ENCODE measurements around the gene NOX1.
"Not testable (repeated sequence)": the region's sequence is repeated elsewhere in the genome, so short reads cannot be mapped to it uniquely, and the experiment has no call there.

The NOX1 gene

DNA sequence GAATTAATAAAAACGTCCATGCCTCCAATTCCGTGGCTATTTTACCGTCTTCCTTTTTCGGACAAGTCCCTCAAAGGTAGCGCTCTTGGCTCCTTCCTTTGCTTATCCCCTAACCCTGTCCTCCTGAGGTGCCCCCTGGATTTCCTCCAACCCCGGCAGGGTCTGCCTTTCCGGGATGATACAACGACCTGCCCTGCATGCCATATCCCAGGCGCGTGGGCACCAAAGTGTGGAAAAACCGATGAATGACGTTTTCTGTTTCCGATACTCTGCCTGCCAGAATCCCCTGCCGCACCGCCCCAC lies 54.7 kb downstream of the NOX1 start:
- TF ChIP-seq, protein P1, sequence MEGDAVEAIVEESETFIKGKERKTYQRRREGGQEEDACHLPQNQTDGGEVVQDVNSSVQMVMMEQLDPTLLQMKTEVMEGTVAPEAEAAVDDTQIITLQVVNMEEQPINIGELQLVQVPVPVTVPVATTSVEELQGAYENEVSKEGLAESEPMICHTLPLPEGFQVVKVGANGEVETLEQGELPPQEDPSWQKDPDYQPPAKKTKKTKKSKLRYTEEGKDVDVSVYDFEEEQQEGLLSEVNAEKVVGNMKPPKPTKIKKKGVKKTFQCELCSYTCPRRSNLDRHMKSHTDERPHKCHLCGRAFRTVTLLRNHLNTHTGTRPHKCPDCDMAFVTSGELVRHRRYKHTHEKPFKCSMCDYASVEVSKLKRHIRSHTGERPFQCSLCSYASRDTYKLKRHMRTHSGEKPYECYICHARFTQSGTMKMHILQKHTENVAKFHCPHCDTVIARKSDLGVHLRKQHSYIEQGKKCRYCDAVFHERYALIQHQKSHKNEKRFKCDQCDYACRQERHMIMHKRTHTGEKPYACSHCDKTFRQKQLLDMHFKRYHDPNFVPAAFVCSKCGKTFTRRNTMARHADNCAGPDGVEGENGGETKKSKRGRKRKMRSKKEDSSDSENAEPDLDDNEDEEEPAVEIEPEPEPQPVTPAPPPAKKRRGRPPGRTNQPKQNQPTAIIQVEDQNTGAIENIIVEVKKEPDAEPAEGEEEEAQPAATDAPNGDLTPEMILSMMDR (IDR thresholded peaks at IDR 0.05; ENCODE audit: low read depth, low read length), result no peak
- DNase-seq, result no peak
- no peak overlapping the region; the same call in 1 of the 2 replicates for H3K27ac ChIP-seq
- H3K9me3 ChIP-seq (ENCODE audit: severe bottlenecking), result no peaks in the 10 kb centered on the region
- peaks cover 2% of the 10 kb centered on the region for H3K36me3 ChIP-seq
- H3K4me3 ChIP-seq (ENCODE audit: low read depth, low read length), result peak overlapping the region; percentile 87
- peaks cover 32% of the 10 kb centered on the region for H3K27me3 ChIP-seq (ENCODE audit: insufficient read depth, low read depth, severe bottlenecking)

DNA sequence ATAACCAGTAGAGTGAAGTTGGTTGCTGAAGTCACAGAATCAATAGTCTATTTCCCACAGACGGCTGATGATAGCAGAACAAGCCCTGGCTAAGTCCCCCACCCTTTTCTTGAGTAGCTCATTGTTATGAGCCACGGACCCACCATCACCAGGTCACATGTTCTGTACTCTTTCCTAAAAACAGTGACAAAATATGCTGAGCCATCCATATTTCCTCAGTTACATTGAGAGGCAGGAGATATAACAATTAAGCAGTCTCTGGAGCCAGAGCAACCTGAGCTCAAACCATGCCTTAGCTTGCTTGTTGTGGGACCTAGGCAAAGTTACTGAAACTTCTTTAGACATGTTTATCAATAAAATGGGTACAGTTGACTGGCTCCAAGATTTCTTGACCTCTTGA lies 56.8 kb downstream of the NOX1 start:
- Histone ChIP-seq H3K36me3 (0 out of 2 replicates have a peak, but pooled peaks cover 2% of the 10 kb centered on the region), H3K27me3 (ENCODE audit: insufficient read depth, low read depth, severe bottlenecking) (peaks cover 27% of the 10 kb centered on the region), H3K4me3 (ENCODE audit: low read depth, low read length) (no peak overlapping the region), H3K27ac (no peak overlapping the region), H3K9me3 (ENCODE audit: severe bottlenecking) (no peaks in the 10 kb centered on the region)
- TF ChIP-seq, protein P1 (IDR thresholded peaks at IDR 0.05; ENCODE audit: low read depth, low read length), result no peak
- DNase-seq, result no peak

DNA sequence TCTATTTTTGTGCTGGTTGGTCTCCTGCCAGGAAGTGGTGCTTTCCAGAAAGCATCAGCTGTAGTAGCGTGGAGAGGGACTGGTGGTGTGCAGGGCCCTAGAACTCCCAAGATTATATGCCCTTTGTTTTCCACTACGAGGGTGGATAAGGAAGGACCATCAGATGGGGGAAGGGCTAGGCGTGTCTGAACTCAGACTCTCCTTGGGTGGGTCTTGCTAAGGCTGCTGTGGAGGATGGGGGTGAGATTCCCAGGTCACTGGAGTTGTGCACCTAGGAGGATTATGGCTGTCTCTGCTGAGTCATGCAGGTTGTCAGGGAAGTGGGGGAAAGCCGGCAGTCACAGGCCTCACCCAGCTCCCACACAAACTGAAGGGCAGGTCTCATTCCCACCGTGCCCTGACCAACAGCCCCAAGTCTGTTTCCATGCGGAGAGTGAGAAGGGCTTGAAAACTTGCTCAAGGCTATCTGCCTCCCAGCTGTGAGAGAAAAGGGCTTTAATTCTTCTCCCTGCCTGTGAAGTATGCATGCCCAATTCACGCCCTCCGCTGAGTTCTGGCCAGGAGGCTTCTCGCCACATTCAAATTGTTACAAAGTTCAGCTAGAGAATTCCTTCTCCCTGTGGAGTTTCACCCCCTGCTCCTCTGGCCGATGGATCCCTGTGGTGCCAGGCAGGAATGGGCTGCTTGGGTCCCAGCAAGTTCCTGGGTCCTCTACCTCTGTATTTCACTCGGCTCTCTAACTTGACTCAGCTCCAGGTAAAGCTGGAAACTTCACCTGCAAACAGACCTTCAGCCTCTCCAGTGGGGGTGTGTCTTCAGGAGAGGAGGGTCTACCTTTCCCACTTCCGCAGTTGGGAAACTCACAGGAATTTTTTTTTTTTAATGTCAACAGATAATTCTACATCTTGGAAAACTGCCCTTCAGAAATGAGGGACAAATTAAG lies 61.7 kb downstream of the NOX1 start:
- H3K27me3 ChIP-seq (ENCODE audit: insufficient read depth, low read depth, severe bottlenecking), result peaks cover 12% of the 10 kb centered on the region

DNA sequence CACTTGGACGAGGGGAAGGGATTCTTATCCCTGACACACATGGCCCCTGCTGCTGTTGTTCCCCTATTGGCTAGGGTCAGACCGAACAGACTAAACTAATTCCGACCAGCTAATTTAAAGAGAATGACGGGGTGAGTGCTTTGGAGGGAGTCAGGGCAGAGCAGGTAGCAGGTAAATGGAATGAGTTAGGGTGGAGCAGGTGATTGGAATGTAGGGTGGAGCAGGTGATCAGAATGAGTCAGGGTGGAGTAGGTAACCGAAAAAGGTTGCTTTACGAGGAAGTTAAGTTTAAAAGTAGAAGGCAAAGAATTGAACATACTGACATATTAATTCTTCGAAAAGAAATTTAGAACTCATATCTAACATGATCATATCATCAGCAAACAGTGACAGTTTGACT lies 65.9 kb downstream of the NOX1 start:
- DNase-seq; H3K9me3 ChIP-seq (ENCODE audit: severe bottlenecking); H3K36me3 ChIP-seq; H3K27ac ChIP-seq; H3K4me3 ChIP-seq (ENCODE audit: low read depth, low read length): not testable (repeated sequence)
- peaks cover 12% of the 10 kb centered on the region for H3K27me3 ChIP-seq (ENCODE audit: insufficient read depth, low read depth, severe bottlenecking)

More for the DNA sequence above, 61.7 kb downstream of the NOX1 start:
- Histone ChIP-seq H3K4me3 (ENCODE audit: low read depth, low read length) (no peak overlapping the region), H3K36me3 (no peaks in the 10 kb centered on the region), H3K27ac (no peak overlapping the region), H3K9me3 (ENCODE audit: severe bottlenecking) (no peaks in the 10 kb centered on the region)
- TF ChIP-seq, protein P1 (IDR thresholded peaks at IDR 0.05; ENCODE audit: low read depth, low read length), result no peak
- no peak for DNase-seq

DNA sequence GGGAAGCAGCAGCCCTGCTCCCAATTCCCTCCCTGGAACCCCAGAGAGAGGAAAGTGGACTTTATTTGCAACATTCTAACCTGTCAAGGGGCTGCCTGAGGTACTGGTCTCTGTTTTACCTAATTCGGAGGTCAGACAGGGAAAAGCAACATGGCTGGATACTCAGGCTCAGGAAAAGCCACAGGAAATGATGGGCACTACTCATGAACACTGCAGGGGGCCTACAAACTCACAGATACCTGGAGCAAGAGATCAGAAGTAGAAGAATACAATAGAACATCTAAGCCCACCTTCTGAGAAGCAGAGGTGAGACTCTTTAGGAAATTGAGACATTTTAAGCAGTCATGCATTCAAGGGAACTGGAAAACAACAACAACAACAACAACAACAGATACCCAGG lies 69.4 kb downstream of the NOX1 start:
- H3K27me3 ChIP-seq (ENCODE audit: insufficient read depth, low read depth, severe bottlenecking), result peaks cover 26% of the 10 kb centered on the region
- TF ChIP-seq, protein P1 (IDR thresholded peaks at IDR 0.05; ENCODE audit: low read depth, low read length), result no peak
- no peaks in the 10 kb centered on the region for H3K36me3 ChIP-seq
- no peak overlapping the region for H3K27ac ChIP-seq
- H3K9me3 ChIP-seq (ENCODE audit: severe bottlenecking), result no peaks in the 10 kb centered on the region
- H3K4me3 ChIP-seq (ENCODE audit: low read depth, low read length), result no peak overlapping the region
- DNase-seq, result no peak

DNA sequence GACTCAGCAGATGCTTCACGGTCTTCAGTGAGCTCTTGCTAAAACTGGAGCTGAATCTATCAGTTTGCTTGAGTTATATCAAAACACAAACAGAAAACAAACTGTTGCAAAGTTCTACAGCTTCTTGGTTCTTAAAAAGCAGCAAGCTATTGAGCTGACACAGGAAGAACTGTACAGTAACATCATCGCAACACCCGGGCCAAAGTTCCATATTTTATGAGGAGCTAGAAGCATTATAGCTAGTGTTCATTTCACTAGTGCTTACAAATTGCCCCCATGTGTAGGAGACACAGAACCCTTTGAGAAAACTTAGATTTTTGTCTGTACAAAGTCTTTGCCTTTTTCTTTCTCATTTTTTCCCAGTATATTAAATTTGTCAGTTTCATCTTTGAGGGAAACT lies 71.3 kb downstream of the NOX1 start:
- no peak overlapping the region for H3K27ac ChIP-seq
- peaks cover 23% of the 10 kb centered on the region for H3K27me3 ChIP-seq (ENCODE audit: insufficient read depth, low read depth, severe bottlenecking)
- no peaks in the 10 kb centered on the region for H3K9me3 ChIP-seq (ENCODE audit: severe bottlenecking)
- DNase-seq, result no peak
- H3K4me3 ChIP-seq (ENCODE audit: low read depth, low read length), result no peak overlapping the region
- H3K36me3 ChIP-seq, result no peaks in the 10 kb centered on the region
- TF ChIP-seq, protein P1 (IDR thresholded peaks at IDR 0.05; ENCODE audit: low read depth, low read length), result no peak
